WTC11 (cell line): ENCODE results near the gene SLC9A4. TPM values are rescaled to one million over a fixed set of nuclear protein-coding genes. Genes with fewer than 3 reads are reported as not detected.

Experiments
- ATAC-seq: fragments of 200-7000 bp; cut with Tn5 transposase; 2 replicates; pipeline ENCODE4 v1.10.0; 2021; ENCODE audit warnings: mild to moderate bottlenecking, moderate library complexity
- CTCF ChIA-PET: fragments of 300-600 bp; sonication (Branson Sonifier 250); formaldehyde crosslinking; loops from one replicate; lab custom pipeline; 2021; ENCODE audit warnings: antibody characterized with exemption; lab: Charles Lee
- POLR2A ChIA-PET: fragments of 350-600 bp; sonication (Branson Sonifier 250); formaldehyde crosslinking; loops from one replicate; lab custom pipeline; 2021; ENCODE audit warnings: antibody characterized with exemption; lab: Charles Lee
- DNase-seq: peaks from one replicate; pipeline ENCODE4 v3.0.0; 2021; ENCODE audit warnings: low spot score
- H3K27ac Mint-ChIP-seq: 2 replicates; pipeline ENCODE4 v1.8.0; 2021; ENCODE audit warnings: mixed read lengths
- H3K27me3 Mint-ChIP-seq: 2 replicates; pipeline ENCODE4 v1.8.0; 2021; ENCODE audit warnings: low read depth, mild to moderate bottlenecking, moderate library complexity, mixed read lengths
- H3K36me3 Mint-ChIP-seq: 2 replicates; pipeline ENCODE4 v1.8.0; 2021; ENCODE audit warnings: mixed read lengths
- H3K4me1 Mint-ChIP-seq: 2 replicates; pipeline ENCODE4 v1.8.0; 2022; ENCODE audit warnings: mixed read lengths
- H3K4me3 Mint-ChIP-seq: 2 replicates; pipeline ENCODE4 v1.8.0; 2021; ENCODE audit warnings: mild to moderate bottlenecking, moderate library complexity, mixed read lengths
- H3K9me3 Mint-ChIP-seq: 2 replicates; pipeline ENCODE4 v1.8.0; 2021; ENCODE audit warnings: mixed read lengths
- ARID4B ChIP-seq: sonication (generic); formaldehyde crosslinking; IDR thresholded peaks from 2 replicates; pipeline ENCODE4 v1.8.0; 2023; ENCODE audit warnings: missing genetic modification reagents, mild to moderate bottlenecking, borderline replicate concordance
- CDX4 ChIP-seq: fragments of 250-450 bp; sonication (Bioruptor Pico); IDR thresholded peaks from 2 replicates; pipeline ENCODE4 v1.9.0; 2021; ENCODE audit warnings: moderate library complexity, mild to moderate bottlenecking, inconsistent platforms, borderline replicate concordance
- CREM ChIP-seq: sonication (generic); formaldehyde crosslinking; IDR thresholded peaks from 2 replicates; pipeline ENCODE4 v1.8.1; 2022; ENCODE audit warnings: mild to moderate bottlenecking, missing genetic modification reagents, moderate library complexity
- E2F4 ChIP-seq: sonication (generic); formaldehyde crosslinking; IDR thresholded peaks from 2 replicates; pipeline ENCODE4 v1.8.1; 2022; ENCODE audit warnings: low read depth, mild to moderate bottlenecking, moderate library complexity, missing genetic modification reagents, borderline replicate concordance
- EMX1 ChIP-seq: fragments of 250-450 bp; sonication (Bioruptor Pico); IDR thresholded peaks from 2 replicates; pipeline ENCODE4 v1.8.0; 2021; ENCODE audit warnings: mild to moderate bottlenecking
- ERG ChIP-seq: fragments of 250-450 bp; sonication (Bioruptor Pico); IDR thresholded peaks from 2 replicates; pipeline ENCODE4 v1.8.0; 2021; ENCODE audit warnings: mild to moderate bottlenecking
- ETV6 ChIP-seq: sonication (generic); formaldehyde crosslinking; IDR thresholded peaks from 2 replicates; pipeline ENCODE4 v1.8.1; 2022; ENCODE audit warnings: mild to moderate bottlenecking, missing genetic modification reagents
- FOXJ3 ChIP-seq: sonication (generic); formaldehyde crosslinking; IDR thresholded peaks from 2 replicates; pipeline ENCODE4 v1.9.0; 2021; ENCODE audit warnings: missing genetic modification reagents, mild to moderate bottlenecking, borderline replicate concordance
- HMGA2 ChIP-seq: fragments of 250-450 bp; sonication (Bioruptor Pico); IDR thresholded peaks from 2 replicates; pipeline ENCODE4 v1.4.0; 2021; ENCODE audit warnings: mild to moderate bottlenecking, moderate library complexity
- MLX ChIP-seq: sonication (generic); formaldehyde crosslinking; IDR thresholded peaks from 2 replicates; pipeline ENCODE4 v1.8.1; 2023; ENCODE audit warnings: mild to moderate bottlenecking, missing genetic modification reagents, moderate library complexity
- MXD4 ChIP-seq: fragments of 250-450 bp; sonication (Bioruptor Pico); IDR thresholded peaks from 2 replicates; pipeline ENCODE4 v1.8.0; 2021; ENCODE audit warnings: mild to moderate bottlenecking, moderate library complexity, borderline replicate concordance
- NFE2L1 ChIP-seq: sonication (generic); formaldehyde crosslinking; IDR thresholded peaks from 2 replicates; pipeline ENCODE4 v1.8.1; 2023; ENCODE audit warnings: missing genetic modification reagents
- NFYB ChIP-seq: sonication (generic); formaldehyde crosslinking; conservative IDR thresholded peaks from 2 replicates; pipeline ENCODE4 v1.8.0; 2022; ENCODE audit warnings: low read depth, missing genetic modification reagents
- NR1H2 ChIP-seq: sonication (generic); formaldehyde crosslinking; IDR thresholded peaks from 2 replicates; pipeline ENCODE4 v1.9.0; 2021; ENCODE audit warnings: mild to moderate bottlenecking, moderate library complexity, missing genetic modification reagents
- PREB ChIP-seq: sonication (generic); formaldehyde crosslinking; IDR thresholded peaks from 2 replicates; pipeline ENCODE4 v1.8.1; 2022; ENCODE audit warnings: mild to moderate bottlenecking, missing genetic modification reagents, moderate library complexity, borderline replicate concordance
- PRRX2 ChIP-seq: fragments of 250-450 bp; sonication (Bioruptor Pico); IDR thresholded peaks from 2 replicates; pipeline ENCODE4 v1.8.0; 2021; ENCODE audit warnings: mild to moderate bottlenecking
- RELA ChIP-seq: sonication (generic); formaldehyde crosslinking; IDR thresholded peaks from 2 replicates; pipeline ENCODE4 v1.8.1; 2022; ENCODE audit warnings: missing genetic modification reagents, mild to moderate bottlenecking, borderline replicate concordance
- TEAD1 ChIP-seq: sonication (generic); formaldehyde crosslinking; IDR thresholded peaks from 2 replicates; pipeline ENCODE4 v1.8.0; 2022; ENCODE audit warnings: mild to moderate bottlenecking, missing genetic modification reagents
- ZNF263 ChIP-seq: sonication (generic); formaldehyde crosslinking; IDR thresholded peaks from 2 replicates; pipeline ENCODE4 v1.8.1; 2022; ENCODE audit warnings: low read depth, mild to moderate bottlenecking, moderate library complexity, missing genetic modification reagents
- ZNF317 ChIP-seq: sonication (generic); formaldehyde crosslinking; IDR thresholded peaks from 2 replicates; pipeline ENCODE4 v1.8.1; 2023; ENCODE audit warnings: low read depth, mild to moderate bottlenecking, moderate library complexity, missing genetic modification reagents, borderline replicate concordance
- ZNF425 ChIP-seq: fragments of 250-450 bp; sonication (Bioruptor Pico); conservative IDR thresholded peaks from 2 replicates; pipeline ENCODE4 v1.9.0; 2021; ENCODE audit warnings: mild to moderate bottlenecking
- total RNA-seq: library from RNA; stranded (reverse); gene quantifications from 3 replicates; pipeline ENCODE4 v1.2.3, GENCODE V29; 2021

The SLC9A4 gene
- total RNA-seq, 1 experiment from 2014 or later, result 0.11 TPM

- no peaks in the 10 kb centered on the region; the same call in 1 of the 2 replicates for H3K27me3 Mint-ChIP-seq
- H3K36me3 Mint-ChIP-seq, result no peaks in the 10 kb centered on the region
- no peak overlapping the region for H3K27ac Mint-ChIP-seq
- no peak for ATAC-seq
- no peaks in the 10 kb centered on the region for H3K4me1 Mint-ChIP-seq
- H3K4me3 Mint-ChIP-seq, result no peak overlapping the region
- POLR2A ChIA-PET, result no interaction called here
- TF ChIP-seq MXD4 (CRISPR knock-in tag) (no peak), TEAD1 (CRISPR knock-in tag) (no peak), ZNF317 (no peak), FOXJ3 (CRISPR knock-in tag) (no peak), ETV6 (CRISPR knock-in tag) (no peak), NFE2L1 (CRISPR knock-in tag) (no peak), PRRX2 (CRISPR knock-in tag) (no peak), CDX4 (CRISPR knock-in tag) (no peak), ERG (CRISPR knock-in tag) (no peak), PREB (no peak)
- TF ChIP-seq, all 79 proteins: peak for 0
- H3K9me3 Mint-ChIP-seq, result no peaks in the 10 kb centered on the region
- CTCF ChIA-PET, result no interaction called here
- DNase-seq, result no peak
These were observed 38.9 kb upstream of the SLC9A4 start for GRCh38 chr2:102433973-102434654.

GRCh38 chr2:102434655-102435381 lies 38.2 kb upstream of the SLC9A4 start:
- no peaks in the 10 kb centered on the region for H3K36me3 Mint-ChIP-seq
- no peaks in the 10 kb centered on the region for H3K9me3 Mint-ChIP-seq
- POLR2A ChIA-PET, result no interaction called here
- H3K4me1 Mint-ChIP-seq, result no peaks in the 10 kb centered on the region
- ATAC-seq (no peak), DNase-seq (no peak)
- no peak overlapping the region for H3K27ac Mint-ChIP-seq
- H3K4me3 Mint-ChIP-seq, result no peak overlapping the region
- no peaks in the 10 kb centered on the region; the same call in 1 of the 2 replicates for H3K27me3 Mint-ChIP-seq
- CTCF ChIA-PET, result no interaction called here
- TF ChIP-seq HMGA2 (CRISPR knock-in tag) (no peak), ARID4B (CRISPR knock-in tag) (no peak), NFYB (CRISPR knock-in tag) (no peak), MLX (no peak), TEAD1 (CRISPR knock-in tag) (no peak), E2F4 (CRISPR knock-in tag) (no peak), ZNF263 (no peak), ZNF425 (no peak), CDX4 (CRISPR knock-in tag) (no peak), CREM (CRISPR knock-in tag) (no peak), NR1H2 (no peak), RELA (CRISPR knock-in tag) (no peak), EMX1 (no peak)
